PC-9 (cell line): ENCODE data around the gene F12. TPM values are rescaled to one million over a fixed set of nuclear protein-coding genes. Genes with fewer than 3 reads are reported as not detected.
A peak's percentile ranks its signal among the peaks of the same experiment; 100 is the strongest.

Source experiments
- BruUV-seq: library from RNA; stranded (reverse); fragments of 400-500 nt; replicated peaks from 2 replicates; lab custom pipeline; 2021; lab: Mats Ljungman, UMichigan
- CTCF ChIA-PET: fragments of 300-600 bp; sonication (Branson Sonifier 250); formaldehyde crosslinking; loops from one replicate; lab custom pipeline; 2022; ENCODE audit warnings: antibody characterized with exemption; lab: Charles Lee
- POLR2A ChIA-PET: fragments of 300-600 bp; sonication (Branson Sonifier 250); formaldehyde crosslinking; loops from one replicate; lab custom pipeline; 2022; ENCODE audit warnings: antibody characterized with exemption; ENCODE audit not compliant: unreplicated experiment; lab: Charles Lee
- DNase-seq, 2 experiments: peaks; one replicate each; pipeline versions ENCODE4 v3.0.0 to v3.0.0-alpha.2; 2015 to 2022; ENCODE audit warnings: mixed read lengths in 1 of 2
- H2AFZ ChIP-seq: fragments of 200-600 bp; sonication (generic); 2 replicates; pipeline ENCODE4 v1.8.1; 2017; ENCODE audit warnings: antibody characterized with exemption
- H3F3A ChIP-seq: fragments of 200-600 bp; sonication (generic); 2 replicates; pipeline ENCODE4 v1.8.1; 2017; ENCODE audit warnings: antibody characterized with exemption, mild to moderate bottlenecking, low read depth; ENCODE audit not compliant: insufficient read depth
- H3K27ac ChIP-seq: fragments of 200-600 bp; sonication (generic); 2 replicates; pipeline ENCODE4 v1.6.1; 2016; ENCODE audit warnings: mixed run types
- H3K27me3 ChIP-seq: fragments of 200-600 bp; sonication (generic); 2 replicates; pipeline ENCODE4 v1.6.1; 2016; ENCODE audit warnings: low read depth, mixed run types; ENCODE audit not compliant: insufficient read depth
- H3K36me3 ChIP-seq: fragments of 200-600 bp; sonication (generic); 2 replicates; pipeline ENCODE4 v1.6.1; 2016; ENCODE audit warnings: low read depth, mixed run types
- H3K4me1 ChIP-seq: fragments of 200-600 bp; sonication (generic); replicated peaks from 2 replicates; pipeline ENCODE4 v1.6.1; 2016; ENCODE audit warnings: mixed run types; ENCODE audit not compliant: insufficient read depth
- H3K4me2 ChIP-seq: fragments of 200-600 bp; sonication (generic); 2 replicates; pipeline ENCODE4 v1.6.1; 2017; ENCODE audit warnings: mixed run types
- H3K4me3 ChIP-seq: fragments of 200-600 bp; sonication (generic); 2 replicates; pipeline ENCODE4 v1.6.1; 2016; ENCODE audit warnings: mixed run types
- H3K79me2 ChIP-seq: fragments of 200-600 bp; sonication (generic); 2 replicates; pipeline ENCODE4 v1.6.1; 2017; ENCODE audit warnings: low read depth, mixed run types
- H3K9me2 ChIP-seq: fragments of 200-600 bp; sonication (generic); 2 replicates; pipeline ENCODE4 v1.8.1; 2017; ENCODE audit warnings: mild to moderate bottlenecking; ENCODE audit not compliant: insufficient read depth
- H3K9me3 ChIP-seq: fragments of 200-600 bp; sonication (generic); 2 replicates; pipeline ENCODE4 v1.8.1; 2016; ENCODE audit warnings: low read depth; ENCODE audit not compliant: insufficient read depth
- H4K20me1 ChIP-seq: fragments of 200-600 bp; sonication (generic); 2 replicates; pipeline ENCODE4 v1.8.1; 2017; ENCODE audit not compliant: insufficient read depth
- EZH2 ChIP-seq: fragments of 200-600 bp; sonication (generic); IDR thresholded peaks from 2 replicates; pipeline ENCODE4 v1.8.0; 2017; ENCODE audit warnings: antibody characterized with exemption, low read depth
- intact Hi-C: fragments of 100-400 bp; cut with micrococcal nuclease; formaldehyde crosslinking; loops from one replicate; pipeline ENCODE4 v1.10.0; 2022; ENCODE audit not compliant: unreplicated experiment
- total RNA-seq: library from RNA; stranded (reverse); gene quantifications from 2 replicates; pipeline ENCODE4 v1.2.3, GENCODE V29; 2021
- TF ChIP-seq, protein P1 (sequence below): fragments of 200-600 bp; sonication (generic); conservative IDR thresholded peaks from 2 replicates; pipeline ENCODE4 v1.6.1; 2017; ENCODE audit warnings: mixed run types, antibody characterized with exemption, mild to moderate bottlenecking, moderate library complexity

Gene F12
- total RNA-seq, 1 experiment from 2014 or later = 14.5 TPM

DNA sequence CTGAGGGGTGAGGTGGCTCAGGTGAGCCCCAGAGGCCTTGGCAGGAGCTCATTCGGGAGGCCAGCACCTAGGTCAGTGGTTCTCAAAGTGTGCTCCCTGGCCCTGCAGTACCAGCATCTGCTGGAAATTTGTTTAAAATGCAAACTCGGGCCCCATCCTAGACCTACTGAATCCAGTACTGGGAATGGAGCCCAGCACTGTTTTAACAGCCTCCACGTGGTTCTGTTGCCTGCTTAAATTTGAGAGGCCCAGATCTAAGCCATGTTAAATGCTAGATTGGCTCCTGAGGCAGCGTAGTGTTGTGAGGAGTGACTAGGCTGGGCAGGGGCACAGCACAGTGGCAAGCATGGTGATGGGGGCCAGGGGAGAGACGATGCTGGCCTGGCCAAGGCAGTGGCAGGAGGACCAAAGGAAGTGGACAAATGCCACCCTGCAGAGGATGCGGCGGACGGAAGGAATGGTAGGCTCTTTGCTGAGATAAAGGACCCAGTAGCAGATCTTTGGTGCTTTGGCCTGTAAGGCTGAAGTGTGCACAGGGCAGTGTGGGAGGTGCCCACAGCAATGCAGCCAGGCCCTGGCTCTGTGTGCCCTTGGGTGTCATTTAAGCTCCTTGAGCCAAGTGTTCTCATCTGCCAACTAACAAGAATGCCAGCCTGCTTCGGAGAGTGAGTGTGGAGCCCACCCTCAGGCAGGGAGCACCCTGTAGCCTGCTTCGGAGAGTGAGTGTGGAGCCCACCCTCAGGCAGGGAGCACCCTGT, 41.5 kb upstream of the F12 start:
- Histone ChIP-seq H3K9me3 (no peaks in the 10 kb centered on the region), H3K36me3 (peaks cover 5% of the 10 kb centered on the region; the same call in 1 of the 2 replicates), H3K4me3 (no peak overlapping the region), H3K27me3 (no peaks in the 10 kb centered on the region), H3K79me2 (peaks cover 26% of the 10 kb centered on the region), H4K20me1 (peaks cover 13% of the 10 kb centered on the region; the same call in 1 of the 2 replicates), H3K4me1 (peaks cover 23% of the 10 kb centered on the region), H3K9me2 (no peaks in the 10 kb centered on the region), H3K27ac (no peak overlapping the region), H2AFZ (no peak overlapping the region), H3K4me2 (no peak overlapping the region), H3F3A (peaks cover 27% of the 10 kb centered on the region)
- CTCF ChIA-PET = interaction anchor here (0.6 kb wide), 1 partner anchor 25 kb away, joined by 7 read pairs; the partner anchor contains the start of gene GRK6
- no TSS peak for BruUV-seq
- no peak for DNase-seq
- intact Hi-C loops = no loop called here
- POLR2A ChIA-PET = no interaction called here
- TF ChIP-seq EZH2 = no peak
- TF ChIP-seq, protein P1, sequence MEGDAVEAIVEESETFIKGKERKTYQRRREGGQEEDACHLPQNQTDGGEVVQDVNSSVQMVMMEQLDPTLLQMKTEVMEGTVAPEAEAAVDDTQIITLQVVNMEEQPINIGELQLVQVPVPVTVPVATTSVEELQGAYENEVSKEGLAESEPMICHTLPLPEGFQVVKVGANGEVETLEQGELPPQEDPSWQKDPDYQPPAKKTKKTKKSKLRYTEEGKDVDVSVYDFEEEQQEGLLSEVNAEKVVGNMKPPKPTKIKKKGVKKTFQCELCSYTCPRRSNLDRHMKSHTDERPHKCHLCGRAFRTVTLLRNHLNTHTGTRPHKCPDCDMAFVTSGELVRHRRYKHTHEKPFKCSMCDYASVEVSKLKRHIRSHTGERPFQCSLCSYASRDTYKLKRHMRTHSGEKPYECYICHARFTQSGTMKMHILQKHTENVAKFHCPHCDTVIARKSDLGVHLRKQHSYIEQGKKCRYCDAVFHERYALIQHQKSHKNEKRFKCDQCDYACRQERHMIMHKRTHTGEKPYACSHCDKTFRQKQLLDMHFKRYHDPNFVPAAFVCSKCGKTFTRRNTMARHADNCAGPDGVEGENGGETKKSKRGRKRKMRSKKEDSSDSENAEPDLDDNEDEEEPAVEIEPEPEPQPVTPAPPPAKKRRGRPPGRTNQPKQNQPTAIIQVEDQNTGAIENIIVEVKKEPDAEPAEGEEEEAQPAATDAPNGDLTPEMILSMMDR = no peak

DNA sequence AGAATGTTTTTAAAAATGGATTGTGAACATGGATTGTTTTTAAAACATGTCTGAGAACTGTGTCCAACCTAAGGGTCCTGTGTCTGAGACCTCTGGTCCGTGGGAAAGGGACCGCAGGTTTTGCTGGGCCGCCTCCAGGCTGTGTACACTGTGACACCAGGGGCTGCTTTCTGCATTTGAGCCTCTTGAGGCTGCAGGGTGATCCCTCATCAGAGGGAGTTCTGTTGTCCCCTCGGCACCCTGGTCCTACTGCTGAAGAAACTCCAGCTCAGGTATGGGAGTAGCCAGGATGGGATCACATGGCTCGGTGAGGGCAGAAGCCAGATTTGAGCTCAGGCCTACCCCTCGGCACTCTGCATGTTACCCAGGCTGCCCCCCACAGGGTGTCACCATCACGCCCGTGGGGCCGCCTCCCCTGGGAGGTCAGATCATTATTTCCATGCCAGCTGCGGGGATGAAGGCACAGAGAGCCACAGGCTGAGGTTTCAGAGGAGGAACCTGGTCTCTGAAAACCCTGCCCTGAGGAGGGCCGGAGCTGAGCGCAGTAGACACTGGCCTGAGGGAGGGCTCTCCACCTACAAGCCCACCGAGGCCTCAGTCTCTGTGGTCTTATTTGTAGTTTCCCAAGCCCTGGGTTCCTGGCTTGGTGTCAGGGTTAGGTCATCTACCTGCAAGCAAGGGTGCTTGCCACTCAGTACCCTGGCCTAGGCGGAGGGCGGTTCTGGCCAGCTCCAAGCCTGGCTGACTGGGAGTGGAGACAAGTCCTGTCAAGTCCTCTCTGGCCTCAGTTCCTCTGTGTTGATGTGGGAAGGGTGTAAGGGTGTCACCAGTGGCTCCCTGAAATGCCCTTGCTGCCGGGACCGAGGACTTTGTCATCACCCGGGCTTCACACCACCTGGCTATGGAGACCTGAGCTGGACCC, 40.0 kb upstream of the F12 start:
- no peak for DNase-seq
- POLR2A ChIA-PET = interaction anchor here (0.6 to 0.7 kb wide), 2 partner anchors 79 to 86 kb away, joined by 7 read pairs; no protein-coding TSS in a partner anchor
- intact Hi-C loops = no loop called here
- no peaks in the 10 kb centered on the region for H3K9me2 ChIP-seq
- H3K4me1 ChIP-seq = peaks cover 23% of the 10 kb centered on the region
- TF ChIP-seq, protein P1 = no peak
- H3K27me3 ChIP-seq = no peaks in the 10 kb centered on the region
- BruUV-seq = no TSS peak
- peaks cover 20% of the 10 kb centered on the region for H4K20me1 ChIP-seq
- peaks cover 39% of the 10 kb centered on the region for H3K79me2 ChIP-seq
- H3K4me2 ChIP-seq = 0 out of 2 replicates have a peak overlapping the region, but pooled peaks have one; percentile 90
- H3K36me3 ChIP-seq = peaks cover 5% of the 10 kb centered on the region; the same call in 1 of the 2 replicates
- H3K27ac ChIP-seq = peak overlapping the region; percentile 52; the same call in 1 of the 2 replicates
- peaks cover 38% of the 10 kb centered on the region for H3F3A ChIP-seq
- H2AFZ ChIP-seq = no peak overlapping the region
- H3K9me3 ChIP-seq = no peaks in the 10 kb centered on the region
- H3K4me3 ChIP-seq = no peak overlapping the region
- CTCF ChIA-PET = interaction anchor here (0.6 kb wide), 1 partner anchor 255 kb away, joined by 5 read pairs; no protein-coding TSS in a partner anchor
